Measurements from ENCODE around the gene CAPZA2. TPM values are rescaled to one million over a fixed set of nuclear protein-coding genes. Genes with fewer than 3 reads are reported as not detected.
"Not testable (repeated sequence)": the region's sequence is repeated elsewhere in the genome, so short reads cannot be mapped to it uniquely, and the experiment has no call there.

The CAPZA2 gene
- total RNA-seq, 1 experiment from 2014 or later = 188 TPM

DNA sequence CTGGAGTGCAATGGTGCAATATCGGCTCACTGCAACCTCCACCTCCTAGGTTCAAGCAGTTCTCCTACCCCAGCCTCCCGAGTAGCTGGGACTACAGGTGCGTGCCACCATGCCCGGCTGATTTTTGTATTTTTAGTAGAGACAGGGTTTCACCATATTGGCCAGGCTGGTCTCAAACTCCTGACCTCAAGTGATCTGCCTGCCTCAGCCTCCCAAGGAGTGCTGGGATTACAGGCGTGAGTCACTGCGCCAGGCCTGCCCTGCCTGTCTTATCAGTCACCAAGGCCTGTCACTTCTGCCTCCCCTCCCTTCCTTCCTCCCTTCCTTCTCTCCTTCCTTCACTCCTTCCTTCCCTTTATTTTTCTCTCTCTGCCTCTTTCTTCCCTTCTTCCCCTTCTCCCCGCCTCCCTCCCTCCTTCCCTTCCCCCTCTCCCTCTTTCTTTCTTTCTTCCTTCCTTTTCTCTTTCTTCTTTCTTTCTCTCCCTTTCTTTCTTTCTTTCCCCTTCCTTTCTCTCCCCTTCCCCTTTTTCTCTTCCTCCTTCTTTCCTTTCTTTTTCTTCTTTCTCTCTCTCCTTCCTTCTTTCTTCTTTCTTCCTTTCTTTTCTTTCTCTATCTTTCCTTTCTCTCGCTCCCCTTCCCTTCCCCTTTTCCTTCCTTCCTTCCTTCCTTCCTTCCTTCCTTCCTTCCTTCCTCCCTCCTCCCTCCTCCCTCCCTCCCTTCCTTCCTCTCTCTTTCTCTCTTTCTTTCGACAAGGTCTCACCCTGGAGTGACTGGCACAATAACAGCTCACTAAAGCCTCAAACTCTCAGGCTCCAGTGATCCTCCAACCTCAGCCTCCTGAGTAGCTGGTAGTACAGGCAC is 87.8 kb downstream of the CAPZA2 start:
- Histone ChIP-seq H3K9me3 (replicated peaks) (no peaks in the 10 kb centered on the region), H3K4me1 (0 out of 2 replicates have a peak, but pooled peaks cover 2% of the 10 kb centered on the region), H3K27ac (no peak overlapping the region), H3K27me3 (no peaks in the 10 kb centered on the region), H3K36me3 (no peaks in the 10 kb centered on the region), H3K4me3 (no peak overlapping the region)
- DNase-seq = no peak

GRCh38 chr7:116950889-116951351 is 88.5 kb downstream of the CAPZA2 start:
- H3K27ac ChIP-seq = no peak overlapping the region
- H3K36me3 ChIP-seq = no peaks in the 10 kb centered on the region
- no peak overlapping the region for H3K4me3 ChIP-seq
- no peaks in the 10 kb centered on the region for H3K27me3 ChIP-seq
- no peaks in the 10 kb centered on the region for H3K9me3 ChIP-seq (replicated peaks)
- H3K4me1 ChIP-seq = 0 out of 2 replicates have a peak, but pooled peaks cover 2% of the 10 kb centered on the region
- DNase-seq = no peak

- Histone ChIP-seq H3K27ac (no peak overlapping the region), H3K4me3 (no peak overlapping the region), H3K4me1 (0 out of 2 replicates have a peak, but pooled peaks cover 2% of the 10 kb centered on the region), H3K9me3 (replicated peaks) (no peaks in the 10 kb centered on the region), H3K36me3 (no peaks in the 10 kb centered on the region), H3K27me3 (no peaks in the 10 kb centered on the region)
- no peak for DNase-seq
These were observed 89.2 kb downstream of the CAPZA2 start for GRCh38 chr7:116951366-116952292.

- 0 out of 2 replicates have a peak, but pooled peaks cover 2% of the 10 kb centered on the region for H3K4me1 ChIP-seq
- no peaks in the 10 kb centered on the region for H3K27me3 ChIP-seq
- peak; percentile 73 to 75 for DNase-seq
- H3K9me3 ChIP-seq (replicated peaks) = no peaks in the 10 kb centered on the region
- H3K4me3 ChIP-seq = peak overlapping the region; percentile 90
- H3K36me3 ChIP-seq = no peaks in the 10 kb centered on the region; the same call in 1 of the 2 replicates
- H3K27ac ChIP-seq = peak overlapping the region; percentile 82
These were observed 90.4 kb downstream of the CAPZA2 start for GRCh38 chr7:116952635-116953371.

DNA sequence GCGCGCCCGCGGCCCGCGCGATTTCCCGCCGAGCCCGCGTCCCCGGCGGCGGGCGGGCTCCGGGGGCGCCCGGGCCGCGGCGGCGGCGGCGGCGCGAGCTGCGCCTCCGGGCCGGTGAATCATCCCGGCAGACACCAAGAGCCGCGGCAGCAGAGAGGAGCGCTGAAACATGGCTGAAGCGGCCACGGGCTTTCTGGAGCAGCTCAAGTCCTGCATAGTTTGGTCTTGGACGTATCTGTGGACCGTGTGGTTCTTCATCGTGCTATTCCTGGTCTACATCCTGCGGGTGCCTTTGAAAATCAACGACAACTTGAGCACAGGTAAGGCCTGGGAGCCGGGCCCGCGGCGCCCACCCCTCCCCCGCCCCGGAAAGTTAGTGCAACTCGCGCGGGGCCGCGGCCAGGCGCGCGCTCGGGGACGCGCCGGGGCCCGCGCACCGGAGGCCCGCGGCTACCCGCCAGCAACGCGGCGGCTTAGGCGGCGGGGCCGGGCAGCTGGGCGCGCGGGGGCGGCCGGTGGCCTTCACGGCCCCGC is 91.1 kb downstream of the CAPZA2 start, which contains the start of gene ST7:
ST7 (plus strand) TSS at position 130 of the 534 bp plus-strand sequence; CDS start at position 170, 40 bp downstream.
- DNase-seq = peak; percentile 68 to 76

GRCh38 chr7:116953906-116954838 is 91.8 kb downstream of the CAPZA2 start:
- H3K9me3 ChIP-seq (replicated peaks) = no peaks in the 10 kb centered on the region
- no peaks in the 10 kb centered on the region for H3K27me3 ChIP-seq
- 0 out of 2 replicates have a peak, but pooled peaks cover 2% of the 10 kb centered on the region for H3K4me1 ChIP-seq
- H3K36me3 ChIP-seq = no peaks in the 10 kb centered on the region; the same call in 1 of the 2 replicates
- peak overlapping the region; percentile 90 for H3K4me3 ChIP-seq
- peak overlapping the region; percentile 82 for H3K27ac ChIP-seq
- peak; percentile 91 to 95 for DNase-seq

More for the DNA sequence above, 91.1 kb downstream of the CAPZA2 start, which contains the start of gene ST7:
- Histone ChIP-seq H3K9me3 (replicated peaks) (no peaks in the 10 kb centered on the region), H3K4me1 (0 out of 2 replicates have a peak, but pooled peaks cover 2% of the 10 kb centered on the region), H3K36me3 (no peaks in the 10 kb centered on the region; the same call in 1 of the 2 replicates), H3K4me3 (peak within 1 kb of the TSS; percentile 90), H3K27me3 (no peaks in the 10 kb centered on the region), H3K27ac (peak within 1 kb of the TSS; percentile 82)

- no peak overlapping the region for H3K27ac ChIP-seq
- no peaks in the 10 kb centered on the region for H3K27me3 ChIP-seq
- 0 out of 2 replicates have a peak, but pooled peaks cover 2% of the 10 kb centered on the region for H3K4me1 ChIP-seq
- H3K36me3 ChIP-seq = no peaks in the 10 kb centered on the region; the same call in 1 of the 2 replicates
- no peaks in the 10 kb centered on the region for H3K9me3 ChIP-seq (replicated peaks)
- peak overlapping the region; percentile 90 for H3K4me3 ChIP-seq
- no peak for DNase-seq
These were observed 93.0 kb downstream of the CAPZA2 start for GRCh38 chr7:116955340-116955739.

DNA sequence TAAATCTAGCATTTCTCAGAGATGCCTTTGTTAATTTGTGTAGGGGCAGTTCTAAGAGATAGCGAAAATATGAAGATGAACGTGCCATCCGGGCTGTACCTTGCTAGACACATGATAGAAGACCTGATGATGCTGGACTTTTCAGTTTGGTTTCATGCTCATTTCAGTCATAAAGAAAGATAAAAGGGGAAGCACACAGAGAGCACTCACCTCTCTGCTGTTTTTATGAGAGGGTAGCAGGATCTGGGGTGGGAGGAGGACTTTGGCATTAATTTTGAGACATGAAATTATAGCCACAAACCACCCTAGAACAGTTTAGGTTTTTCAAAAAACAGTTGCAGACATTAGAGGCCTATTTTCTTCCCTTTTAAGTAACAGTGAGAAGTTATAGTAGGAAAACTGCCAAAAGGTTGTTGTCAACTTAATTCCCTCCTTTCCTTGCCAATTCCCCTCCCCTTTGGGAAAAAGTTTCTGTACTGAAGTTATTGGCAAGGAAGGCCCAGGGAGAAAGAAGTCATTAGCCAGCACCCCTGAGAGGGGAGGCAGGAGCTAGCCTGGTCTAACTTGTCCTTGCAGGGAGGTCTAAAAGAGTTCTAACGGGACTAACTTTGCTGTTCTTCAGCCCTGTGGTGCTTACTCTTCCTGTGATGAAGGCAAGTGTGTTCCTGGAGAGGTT is 93.6 kb downstream of the CAPZA2 start:
- Histone ChIP-seq H3K36me3 (no peaks in the 10 kb centered on the region; the same call in 1 of the 2 replicates), H3K27me3 (no peaks in the 10 kb centered on the region), H3K4me3 (no peak overlapping the region), H3K9me3 (replicated peaks) (no peaks in the 10 kb centered on the region), H3K27ac (no peak overlapping the region), H3K4me1 (0 out of 2 replicates have a peak, but pooled peaks cover 2% of the 10 kb centered on the region)
- no peak for DNase-seq

DNA sequence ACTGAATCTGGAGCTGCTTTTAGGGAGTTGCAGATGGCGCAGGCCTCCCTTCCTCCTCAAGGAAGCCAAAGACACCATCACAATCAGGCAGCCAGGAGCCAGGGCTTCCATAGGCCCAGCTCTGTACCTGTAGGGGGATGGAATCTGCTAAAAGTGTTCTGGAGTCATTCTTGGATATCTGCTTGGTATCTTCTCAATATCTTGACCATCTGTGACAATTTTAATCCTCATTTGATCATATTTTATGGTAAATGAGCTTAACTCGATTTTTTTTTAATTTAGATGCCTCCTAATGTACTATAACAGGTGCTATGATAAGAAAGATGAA is 94.1 kb downstream of the CAPZA2 start:
- H3K36me3 ChIP-seq = no peaks in the 10 kb centered on the region; the same call in 1 of the 2 replicates
- no peak for DNase-seq
- no peak overlapping the region for H3K4me3 ChIP-seq
- no peaks in the 10 kb centered on the region for H3K9me3 ChIP-seq (replicated peaks)
- H3K4me1 ChIP-seq = 0 out of 2 replicates have a peak, but pooled peaks cover 2% of the 10 kb centered on the region
- no peaks in the 10 kb centered on the region for H3K27me3 ChIP-seq
- H3K27ac ChIP-seq = no peak overlapping the region

DNA sequence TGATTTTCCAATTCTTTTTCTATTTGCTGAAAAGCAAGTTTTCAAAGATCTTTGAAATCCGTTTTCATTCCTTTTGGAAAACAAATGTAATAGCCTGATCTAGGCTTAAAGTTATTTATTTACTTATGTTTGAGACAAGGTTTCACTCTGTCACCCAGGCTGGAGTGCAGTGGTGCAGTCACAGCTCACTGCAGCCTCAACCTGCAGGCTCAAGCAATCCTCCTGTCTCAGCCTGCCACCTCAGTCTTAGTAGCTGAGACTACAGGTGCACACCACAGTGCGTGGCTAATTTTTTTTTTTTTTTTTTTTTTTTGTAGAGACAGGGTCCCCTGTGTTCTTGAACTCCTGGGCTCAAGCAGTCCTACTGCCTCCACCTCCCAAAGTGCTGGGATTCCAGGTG is 95.5 kb downstream of the CAPZA2 start:
- no peak for DNase-seq
- Histone ChIP-seq H3K9me3 (replicated peaks) (no peaks in the 10 kb centered on the region), H3K4me1 (0 out of 2 replicates have a peak, but pooled peaks cover 2% of the 10 kb centered on the region), H3K36me3 (peaks cover 3% of the 10 kb centered on the region), H3K27me3 (no peaks in the 10 kb centered on the region), H3K27ac (no peak overlapping the region), H3K4me3 (no peak overlapping the region)

DNA sequence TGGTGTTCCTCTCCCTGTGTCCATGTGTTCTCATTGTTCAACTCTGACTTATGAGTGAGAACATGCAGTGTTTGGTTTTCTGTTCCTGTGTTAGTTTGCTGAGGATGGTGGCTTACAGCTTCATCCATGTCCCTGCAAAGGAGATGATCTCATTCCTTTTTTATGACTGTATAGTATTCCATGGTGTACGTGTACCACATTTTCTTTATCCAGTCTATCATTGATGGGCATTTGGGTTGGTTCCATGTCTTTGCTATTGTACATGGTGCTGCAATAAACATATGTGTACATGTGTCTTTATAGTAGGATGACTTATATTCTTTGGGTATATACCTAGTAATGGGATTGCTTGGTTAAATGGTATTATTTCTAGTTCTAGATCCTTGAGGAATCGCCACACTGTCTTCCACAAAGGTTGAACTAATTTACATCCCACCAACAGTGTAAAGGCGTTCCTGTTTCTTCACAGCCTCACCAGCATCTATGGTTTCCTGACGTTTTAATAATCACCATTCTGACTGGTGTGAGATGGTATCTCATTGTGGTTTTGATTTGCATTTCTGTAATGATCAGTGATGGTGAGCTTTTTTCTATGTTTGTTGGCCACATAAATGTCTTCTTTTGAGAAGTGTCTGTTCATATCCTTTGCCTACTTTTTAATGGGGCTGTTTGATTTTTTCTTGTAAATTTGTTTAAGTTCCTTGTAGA is 99.7 kb downstream of the CAPZA2 start:
- H3K27me3 ChIP-seq; DNase-seq; H3K4me1 ChIP-seq; H3K27ac ChIP-seq; H3K36me3 ChIP-seq; H3K9me3 ChIP-seq (replicated peaks); H3K4me3 ChIP-seq: not testable (repeated sequence)

GRCh38 chr7:116963234-116963633 is 100.8 kb downstream of the CAPZA2 start:
- no peak for DNase-seq
- Histone ChIP-seq H3K27me3 (no peaks in the 10 kb centered on the region), H3K4me3 (no peak overlapping the region), H3K27ac (no peak overlapping the region), H3K9me3 (replicated peaks) (no peaks in the 10 kb centered on the region), H3K36me3 (peaks cover 3% of the 10 kb centered on the region), H3K4me1 (peaks cover 4% of the 10 kb centered on the region)

All from SJCRH30 (cell line).